H1 (cell line): ENCODE measurements around the gene LIX1L. TPM values are rescaled to one million over a fixed set of nuclear protein-coding genes. Genes with fewer than 3 reads are reported as not detected.

ENCODE experiments used
- CTCF ChIA-PET: fragments of 300-600 bp; sonication (Branson Sonifier 250); formaldehyde crosslinking; loops from one replicate; lab custom pipeline; 2021; ENCODE audit not compliant: partially characterized antibody; lab: Charles Lee
- POLR2A ChIA-PET: fragments of 300-600 bp; sonication (Branson Sonifier 250); formaldehyde crosslinking; loops from one replicate; lab custom pipeline; 2021; ENCODE audit warnings: inconsistent platforms; ENCODE audit not compliant: partially characterized antibody; lab: Charles Lee
- DNase-seq, 2 experiments: peaks; one replicate each; pipeline versions ENCODE4 v3.0.0 to v3.0.0-alpha.2; 2010 to 2022; ENCODE audit warnings: low spot score in 2 of 2, low read depth in 1 of 2, mixed read lengths in 1 of 2
- FAIRE-seq: peaks from 2 replicates; lab custom pipeline; 2011; peaks lifted over from hg19 to GRCh38; lab: Jason Lieb, UNC
- H2AFZ ChIP-seq: 2 replicates; pipeline ENCODE4 v1.8.1; 2012; ENCODE audit warnings: low read length, inconsistent platforms
- H2AK5ac ChIP-seq: 2 replicates; pipeline ENCODE4 v1.6.1; 2013; ENCODE audit warnings: low read depth, low read length
- H2BK120ac ChIP-seq: replicated peaks from 2 replicates; pipeline ENCODE3; 2013; ENCODE audit warnings: low read depth, low read length, inconsistent platforms
- H2BK12ac ChIP-seq: 2 replicates; pipeline ENCODE4 v1.6.1; 2013; ENCODE audit warnings: low read depth, low read length
- H2BK15ac ChIP-seq: 2 replicates; pipeline ENCODE4 v1.6.1; 2013; ENCODE audit warnings: low read length
- H2BK20ac ChIP-seq: 2 replicates; pipeline ENCODE4 v1.6.1; 2013; ENCODE audit warnings: low read length
- H2BK5ac ChIP-seq: 2 replicates; pipeline ENCODE4 v1.6.1; 2013; ENCODE audit warnings: low read depth, low read length
- H3K14ac ChIP-seq: 2 replicates; pipeline ENCODE4 v1.6.1; 2013; ENCODE audit warnings: inconsistent platforms; ENCODE audit not compliant: insufficient read length
- H3K18ac ChIP-seq: 2 replicates; pipeline ENCODE4 v1.6.1; 2013; ENCODE audit warnings: low read length; ENCODE audit errors: extremely low read depth
- H3K23ac ChIP-seq: 2 replicates; pipeline ENCODE4 v1.6.1; 2013; ENCODE audit warnings: inconsistent platforms; ENCODE audit not compliant: insufficient read length
- H3K23me2 ChIP-seq: 2 replicates; pipeline ENCODE4 v1.6.1; 2013; ENCODE audit warnings: low read depth, low read length
- H3K27ac ChIP-seq: 2 replicates; pipeline ENCODE4 v1.6.1; 2011; ENCODE audit warnings: low read depth, low read length, inconsistent platforms
- H3K27me3 ChIP-seq, 4 experiments: replicated peaks in 1 of 4; 1 replicate in 1 of 4; 2 replicates in 3 of 4; pipeline versions ENCODE4 v1.6.1 to v1.8.1; 2011 to 2013; ENCODE audit warnings: low read length in 3 of 4, mild to moderate bottlenecking in 3 of 4, inconsistent platforms in 2 of 4, mixed read lengths in 2 of 4, moderate library complexity in 1 of 4; ENCODE audit not compliant: control insufficient read depth in 3 of 4, insufficient read depth in 3 of 4; ENCODE audit errors: extremely low read depth in 1 of 4
- H3K36me3 ChIP-seq, 4 experiments: 2 replicates each; pipeline versions ENCODE4 v1.6.1 to v1.8.1; 2011 to 2013; ENCODE audit warnings: mild to moderate bottlenecking in 4 of 4, low read length in 3 of 4, moderate library complexity in 2 of 4, control low read depth in 1 of 4, inconsistent platforms in 1 of 4; ENCODE audit not compliant: insufficient read depth in 4 of 4, control insufficient read depth in 2 of 4
- H3K4ac ChIP-seq: replicated peaks from 2 replicates; pipeline ENCODE3; 2013; ENCODE audit warnings: low read length, low read depth, mixed read lengths, inconsistent platforms; ENCODE audit not compliant: insufficient read length
- H3K4me1 ChIP-seq, 4 experiments: replicated peaks in 1 of 4; 1 replicate in 1 of 4; 2 replicates in 3 of 4; pipeline versions ENCODE4 v1.6.1 to v1.8.1; 2011 to 2013; ENCODE audit warnings: low read length in 3 of 4, inconsistent platforms in 2 of 4, mixed read lengths in 1 of 4; ENCODE audit not compliant: insufficient read depth in 4 of 4, control insufficient read depth in 3 of 4
- H3K4me2 ChIP-seq, 2 experiments: 2 replicates each; pipeline versions ENCODE4 v1.6.1 to v1.8.1; 2011 to 2013; ENCODE audit warnings: low read depth in 2 of 2, low read length in 2 of 2, control low read depth in 1 of 2, inconsistent platforms in 1 of 2, mild to moderate bottlenecking in 1 of 2; ENCODE audit not compliant: insufficient read depth in 1 of 2
- H3K4me3 ChIP-seq, 4 experiments: fragments of 200-600, 300-600 bp in 1 of 4; sonication (generic), shearing (Covaris generic), sonication (Bioruptor Twin) in 1 of 4; 2 replicates each; pipeline versions ENCODE4 v1.5.1 to v1.8.1; 2011 to 2016; ENCODE audit warnings: low read length in 4 of 4, low read depth in 3 of 4, control low read depth in 2 of 4, inconsistent platforms in 2 of 4, mild to moderate bottlenecking in 2 of 4, mixed read lengths in 1 of 4, moderate library complexity in 1 of 4; ENCODE audit not compliant: insufficient read depth in 2 of 4; ENCODE audit errors: extremely low read depth in 1 of 4
- H3K56ac ChIP-seq: replicated peaks from 2 replicates; pipeline ENCODE3; 2013; ENCODE audit warnings: low read depth, mild to moderate bottlenecking, mixed read lengths, low read length, inconsistent platforms; ENCODE audit not compliant: insufficient read length
- H3K79me1 ChIP-seq: 2 replicates; pipeline ENCODE4 v1.6.1; 2013; ENCODE audit warnings: low read depth, low read length, control low read depth
- H3K79me2 ChIP-seq, 2 experiments: 2 replicates each; pipeline versions ENCODE4 v1.6.1 to v1.8.1; 2012 to 2013; ENCODE audit warnings: low read length in 2 of 2, mild to moderate bottlenecking in 2 of 2, inconsistent platforms in 1 of 2; ENCODE audit not compliant: insufficient read depth in 2 of 2, control insufficient read depth in 1 of 2
- H3K9ac ChIP-seq, 4 experiments: replicated peaks in 1 of 4; 1 replicate in 1 of 4; 2 replicates in 3 of 4; pipeline versions ENCODE4 v1.6.1 to v1.8.1; 2011 to 2013; ENCODE audit warnings: low read depth in 3 of 4, low read length in 3 of 4, control low read depth in 2 of 4, mild to moderate bottlenecking in 2 of 4, moderate library complexity in 2 of 4, inconsistent platforms in 1 of 4; ENCODE audit errors: extremely low read depth in 1 of 4
- H3K9me3 ChIP-seq, 2 experiments: 2 replicates each; pipeline versions ENCODE4 v1.6.1 to v1.8.1; 2012 to 2013; ENCODE audit warnings: mild to moderate bottlenecking in 2 of 2, moderate library complexity in 2 of 2, control low read depth in 1 of 2, inconsistent platforms in 1 of 2, low read depth in 1 of 2, low read length in 1 of 2, mixed read lengths in 1 of 2; ENCODE audit not compliant: insufficient read depth in 2 of 2
- H4K20me1 ChIP-seq, 2 experiments: replicated peaks in 1 of 2; 2 replicates each; pipeline versions ENCODE3 to v1.8.1; 2011 to 2013; ENCODE audit warnings: inconsistent platforms in 2 of 2, low read length in 2 of 2, mild to moderate bottlenecking in 1 of 2; ENCODE audit not compliant: insufficient read depth in 2 of 2, control insufficient read depth in 1 of 2
- H4K5ac ChIP-seq: 2 replicates; pipeline ENCODE4 v1.6.1; 2013; ENCODE audit warnings: low read length, low read depth, mixed read lengths, inconsistent platforms; ENCODE audit not compliant: insufficient read length
- H4K8ac ChIP-seq: 2 replicates; pipeline ENCODE4 v1.8.0; 2013; ENCODE audit warnings: mild to moderate bottlenecking, moderate library complexity, low read length, inconsistent platforms; ENCODE audit not compliant: insufficient read depth; ENCODE audit errors: extremely low read depth
- H4K91ac ChIP-seq: replicated peaks from 2 replicates; pipeline ENCODE3; 2013; ENCODE audit warnings: low read length, mixed read lengths, inconsistent platforms; ENCODE audit not compliant: insufficient read length
- KDM4A ChIP-seq: IDR thresholded peaks from one replicate; pipeline ENCODE4 v1.7.1; 2012; ENCODE audit warnings: low read depth, mild to moderate bottlenecking, moderate library complexity, low read length, inconsistent platforms; ENCODE audit not compliant: severe bottlenecking
- RXRA ChIP-seq: IDR thresholded peaks from 2 replicates; pipeline ENCODE4 v1.6.1; 2011; ENCODE audit warnings: low read depth, mild to moderate bottlenecking, low read length, moderate library complexity; ENCODE audit not compliant: insufficient read depth
- SIN3A ChIP-seq, 2 experiments: IDR thresholded peaks in 1 of 2; conservative IDR thresholded peaks in 1 of 2; 2 replicates each; pipeline ENCODE4 v1.6.1; 2011 to 2012; ENCODE audit warnings: low read length in 2 of 2, improper control_type of control experiment in 1 of 2, low read depth in 1 of 2, mild to moderate bottlenecking in 1 of 2
- SP1 ChIP-seq: IDR thresholded peaks from 2 replicates; pipeline ENCODE4 v1.6.1; 2011; ENCODE audit warnings: low read depth, low read length
- SP4 ChIP-seq: IDR thresholded peaks from 2 replicates; pipeline ENCODE4 v1.6.1; 2012; ENCODE audit warnings: low read length, inconsistent platforms
- SRF ChIP-seq: IDR thresholded peaks from 2 replicates; pipeline ENCODE4 v1.6.1; 2011; ENCODE audit warnings: mild to moderate bottlenecking, low read depth, low read length, moderate library complexity
- WGBS, 2 experiments: shearing (Covaris generic) in 1 of 2; methylation state at CpG; one replicate each; pipeline versions ENCODE4 v1.1.6 to v1.1.7; 2013 to 2015; ENCODE audit warnings: low lambda C conversion rate in 2 of 2, mixed read lengths in 2 of 2, inconsistent platforms in 1 of 2, low coverage in 1 of 2, missing lambda C conversion rate in 1 of 2; ENCODE audit not compliant: insufficient replicate concordance in 2 of 2, insufficient coverage in 1 of 2, insufficient read length in 1 of 2; ENCODE audit errors: extremely low coverage in 1 of 2, missing lambda C conversion rate in 1 of 2; 5-methylcytosine and 5-hydroxymethylcytosine counted together
- polyA plus RNA-seq, 7 experiments: library from polyadenylated mRNA; depleted of rRNA in 3 of 7; stranded (reverse) in 5 of 7; unstranded in 2 of 7; fragments of >200 nt in 5 of 7; fragments of 200-250 nt in 2 of 7; gene quantifications; 1 replicate in 5 of 7; 2 replicates in 1 of 7; 4 replicates in 1 of 7; pipeline versions ENCODE4 v1.2.1 to v1.2.3, GENCODE V29; 2011 to 2013; ENCODE audit warnings: missing spikeins in 2 of 7, mixed read lengths in 2 of 7
- total RNA-seq: library from RNA; stranded (reverse); fragmentation: NEBNext Ultra II Directional; extraction: Animal tissue kit (Norgen Biotek cat#: 25700); gene quantifications from 2 replicates; pipeline ENCODE4 v1.2.1, GENCODE V29; 2021

The LIX1L gene
- total and polyA plus RNA-seq, 2 of the 8 experiments (the other 6 are each of a cell fraction or from before 2014, with no cell fraction given) = 2.9 to 3.7 TPM

GRCh38 chr1:145885738-145886287 is 72.0 kb downstream of the LIX1L start, which contains the start of gene ANKRD35:
TSS of gene ANKRD35 (minus strand) at chr1:145885866. CDS start at chr1:145885758, 108 bp downstream.
- ChIA-PET CTCF (interaction anchor here (0.7 to 8.7 kb wide), 6 partner anchors 13 to 132 kb away, joined by 3 to 84 read pairs (median 11); partner anchors contain the start of genes ITGA10 and NUDT17), POLR2A (interaction anchor here (0.9 to 1.3 kb wide), 5 partner anchors 10 to 166 kb away, joined by 3 to 5 read pairs (median 3); partner anchors contain the start of gene PIAS3)
- Histone ChIP-seq H3K9me3 (no peaks in the 10 kb centered on the region), H2BK15ac (no peak within 1 kb of the TSS), H3K9ac (no peak within 1 kb of the TSS), H3K56ac (no peak within 1 kb of the TSS), H3K23ac (no peak within 1 kb of the TSS), H4K91ac (no peak within 1 kb of the TSS), H3K79me2 (no peaks in the 10 kb centered on the region), H2AFZ (peak within 1 kb of the TSS; percentile 82; the same call in 1 of the 2 replicates), H3K4me1 (no peaks in the 10 kb centered on the region; a peak in 1 of 7 replicates), H2BK5ac (no peak within 1 kb of the TSS), H3K4me3 (peak within 1 kb of the TSS; percentile 44 to 72 (median 67)), H4K5ac (no peak within 1 kb of the TSS), H3K18ac (no peak within 1 kb of the TSS; the same call in 1 of the 2 replicates), H3K27ac (no peak within 1 kb of the TSS), H3K36me3 (no peaks in the 10 kb centered on the region), H4K8ac (no peak within 1 kb of the TSS; the same call in 1 of the 2 replicates), H3K79me1 (no peaks in the 10 kb centered on the region), H2BK12ac (no peak within 1 kb of the TSS), H4K20me1 (no peaks in the 10 kb centered on the region), H3K14ac (no peak within 1 kb of the TSS), H2BK20ac (no peak within 1 kb of the TSS), H3K23me2 (peaks cover 5% of the 10 kb centered on the region; the same call in 1 of the 2 replicates), H3K27me3 (peaks cover 0 to 21% (median 15%) of the 10 kb centered on the region in 4 experiments; a peak in 6 of 7 replicates), H3K4me2 (peak within 1 kb of the TSS; percentile 63), H2AK5ac (no peak within 1 kb of the TSS), H3K4ac (no peak within 1 kb of the TSS), H2BK120ac (no peak within 1 kb of the TSS)
- 5% methylated on average over 12 of the region's 36 CpGs; no CpG with 5 or more reads in 1 of the 2 experiments for WGBS, 2 experiments
- peak in 1 of 2 experiments; percentile 90 for DNase-seq
- no peak for FAIRE-seq
- no peak for TF ChIP-seq RXRA
- peak; percentile 76 for TF ChIP-seq KDM4A
- peak; percentile 27; the same call in 1 of the 2 replicates for TF ChIP-seq SP1
- TF ChIP-seq SP4 = 0 out of 2 replicates have a peak, but pooled peaks have one; percentile 62
- TF ChIP-seq SIN3A (conservative IDR thresholded peaks at IDR 0.05 in 1 of 2, IDR thresholded peaks at IDR 0.05 in 1 of 2; ENCODE audit: low read depth in 1 of 2, low read length in 2 of 2) = peak; percentile 61 to 68; a peak in 2 of 4 replicates
- TF ChIP-seq SRF = no peak
